GM12872 (cell line): ENCODE data around the gene ABLIM2.

Experiments used
- CTCF ChIP-seq: IDR thresholded peaks from 3 replicates; pipeline ENCODE4 v1.5.1; 2011; ENCODE audit warnings: low read depth, mild to moderate bottlenecking, low read length, moderate library complexity; ENCODE audit not compliant: insufficient read depth

Gene ABLIM2

GRCh38 chr4:8081621-8082516 lies 76.7 kb downstream of the ABLIM2 start:
- TF ChIP-seq CTCF, result no peak

GRCh38 chr4:8081171-8081570 lies 77.4 kb downstream of the ABLIM2 start:
- no peak for TF ChIP-seq CTCF

GRCh38 chr4:8080754-8081065 lies 77.9 kb downstream of the ABLIM2 start:
- no peak for TF ChIP-seq CTCF

GRCh38 chr4:8079916-8080753 lies 78.5 kb downstream of the ABLIM2 start:
- TF ChIP-seq CTCF, result no peak

- no peak for TF ChIP-seq CTCF
Observed at GRCh38 chr4:8079031-8079885, 79.4 kb downstream of the ABLIM2 start.

GRCh38 chr4:8078610-8079015 lies 80.0 kb downstream of the ABLIM2 start:
- no peak for TF ChIP-seq CTCF

GRCh38 chr4:8078109-8078494 lies 80.5 kb downstream of the ABLIM2 start:
- no peak for TF ChIP-seq CTCF
